ENCODE measurements around the gene FGF23.

FGF23 gene

GRCh38 chr12:4366090-4366489 is 13.4 kb downstream of the FGF23 start:
- DNase-seq (ENCODE audit: insufficient read length, low spot score) (no peak), FAIRE-seq (no peak)

GRCh38 chr12:4356041-4356327 is 23.5 kb downstream of the FGF23 start:
- peak; percentile 90 for FAIRE-seq
- no peak for DNase-seq (ENCODE audit: insufficient read length, low spot score)
- TF ChIP-seq TAF1 (IDR thresholded peaks at IDR 0.05; ENCODE audit: low read depth, low read length) (no peak), SPI1 (IDR thresholded peaks at IDR 0.05; ENCODE audit: low read depth, low read length) (no peak), POLR2AphosphoS5 (IDR thresholded peaks at IDR 0.05; ENCODE audit: low read depth, low read length) (peak; percentile 35; the same call in 1 of the 2 replicates), PAX5 (IDR thresholded peaks at IDR 0.05; ENCODE audit: insufficient read depth, low read length, severe bottlenecking) (no peak), POU2F2 (IDR thresholded peaks at IDR 0.05; ENCODE audit: low read depth, low read length) (no peak), POLR2A (IDR thresholded peaks at IDR 0.05; ENCODE audit: low read depth, low read length) (peak; percentile 58; the same call in 1 of the 2 replicates)

More at GRCh38 chr12:4366090-4366489, 13.4 kb downstream of the FGF23 start:
- no peak for TF ChIP-seq POU2F2 (IDR thresholded peaks at IDR 0.05; ENCODE audit: low read depth, low read length)
- TF ChIP-seq TAF1 (IDR thresholded peaks at IDR 0.05; ENCODE audit: low read depth, low read length), result no peak
- no peak for TF ChIP-seq POLR2A (IDR thresholded peaks at IDR 0.05; ENCODE audit: low read depth, low read length)

- TF ChIP-seq PAX5 (IDR thresholded peaks at IDR 0.05; ENCODE audit: insufficient read depth, low read length, severe bottlenecking) (no peak), POU2F2 (IDR thresholded peaks at IDR 0.05; ENCODE audit: low read depth, low read length) (no peak), POLR2AphosphoS5 (IDR thresholded peaks at IDR 0.05; ENCODE audit: low read depth, low read length) (peak; percentile 88; the same call in 1 of the 2 replicates), POLR2A (IDR thresholded peaks at IDR 0.05; ENCODE audit: low read depth, low read length) (no peak), SPI1 (IDR thresholded peaks at IDR 0.05; ENCODE audit: low read depth, low read length) (no peak)
- FAIRE-seq (no peak), DNase-seq (ENCODE audit: insufficient read length, low spot score) (no peak)
Observed at GRCh38 chr12:4355156-4356040, 24.1 kb downstream of the FGF23 start.

- TF ChIP-seq SPI1 (IDR thresholded peaks at IDR 0.05; ENCODE audit: low read depth, low read length) (no peak), TAF1 (IDR thresholded peaks at IDR 0.05; ENCODE audit: low read depth, low read length) (no peak), POU2F2 (IDR thresholded peaks at IDR 0.05; ENCODE audit: low read depth, low read length) (no peak), PAX5 (IDR thresholded peaks at IDR 0.05; ENCODE audit: insufficient read depth, low read length, severe bottlenecking) (no peak), POLR2A (IDR thresholded peaks at IDR 0.05; ENCODE audit: low read depth, low read length) (no peak; the same call in 1 of the 2 replicates), POLR2AphosphoS5 (IDR thresholded peaks at IDR 0.05; ENCODE audit: low read depth, low read length) (no peak)
- DNase-seq (ENCODE audit: insufficient read length, low spot score) (no peak), FAIRE-seq (peak; percentile 75)
Observed at GRCh38 chr12:4353785-4354208, 25.7 kb downstream of the FGF23 start.

GRCh38 chr12:4346931-4347330 is 32.6 kb downstream of the FGF23 start:
- FAIRE-seq (no peak), DNase-seq (ENCODE audit: insufficient read length, low spot score) (no peak)
- TF ChIP-seq POU2F2 (IDR thresholded peaks at IDR 0.05; ENCODE audit: low read depth, low read length) (no peak), POLR2AphosphoS5 (IDR thresholded peaks at IDR 0.05; ENCODE audit: low read depth, low read length) (no peak), SPI1 (IDR thresholded peaks at IDR 0.05; ENCODE audit: low read depth, low read length) (no peak), TAF1 (IDR thresholded peaks at IDR 0.05; ENCODE audit: low read depth, low read length) (no peak), PAX5 (IDR thresholded peaks at IDR 0.05; ENCODE audit: insufficient read depth, low read length, severe bottlenecking) (no peak), POLR2A (IDR thresholded peaks at IDR 0.05; ENCODE audit: low read depth, low read length) (no peak)

- DNase-seq (ENCODE audit: insufficient read length, low spot score) (no peak), FAIRE-seq (no peak)
- TF ChIP-seq POLR2A (IDR thresholded peaks at IDR 0.05; ENCODE audit: low read depth, low read length), result no peak
- no peak for TF ChIP-seq POLR2AphosphoS5 (IDR thresholded peaks at IDR 0.05; ENCODE audit: low read depth, low read length)
- no peak for TF ChIP-seq POU2F2 (IDR thresholded peaks at IDR 0.05; ENCODE audit: low read depth, low read length)
- no peak for TF ChIP-seq PAX5 (IDR thresholded peaks at IDR 0.05; ENCODE audit: insufficient read depth, low read length, severe bottlenecking)
- TF ChIP-seq TAF1 (IDR thresholded peaks at IDR 0.05; ENCODE audit: low read depth, low read length), result no peak
- no peak for TF ChIP-seq SPI1 (IDR thresholded peaks at IDR 0.05; ENCODE audit: low read depth, low read length)
Observed at GRCh38 chr12:4331842-4332241, 47.7 kb downstream of the FGF23 start.

- no peak for FAIRE-seq
- no peak for TF ChIP-seq PAX5 (IDR thresholded peaks at IDR 0.05; ENCODE audit: insufficient read depth, low read length, severe bottlenecking)
- no peak for TF ChIP-seq SPI1 (IDR thresholded peaks at IDR 0.05; ENCODE audit: low read depth, low read length)
- TF ChIP-seq POU2F2 (IDR thresholded peaks at IDR 0.05; ENCODE audit: low read depth, low read length), result no peak
- no peak for TF ChIP-seq POLR2A (IDR thresholded peaks at IDR 0.05; ENCODE audit: low read depth, low read length)
- no peak for TF ChIP-seq TAF1 (IDR thresholded peaks at IDR 0.05; ENCODE audit: low read depth, low read length)
- TF ChIP-seq POLR2AphosphoS5 (IDR thresholded peaks at IDR 0.05; ENCODE audit: low read depth, low read length), result no peak
- DNase-seq (ENCODE audit: insufficient read length, low spot score), result no peak
Observed at GRCh38 chr12:4331221-4331620, 48.3 kb downstream of the FGF23 start.

- TF ChIP-seq SPI1 (IDR thresholded peaks at IDR 0.05; ENCODE audit: low read depth, low read length), result no peak
- no peak for TF ChIP-seq POU2F2 (IDR thresholded peaks at IDR 0.05; ENCODE audit: low read depth, low read length)
- TF ChIP-seq PAX5 (IDR thresholded peaks at IDR 0.05; ENCODE audit: insufficient read depth, low read length, severe bottlenecking), result no peak
- no peak for TF ChIP-seq TAF1 (IDR thresholded peaks at IDR 0.05; ENCODE audit: low read depth, low read length)
- TF ChIP-seq POLR2AphosphoS5 (IDR thresholded peaks at IDR 0.05; ENCODE audit: low read depth, low read length), result no peak
- no peak for TF ChIP-seq POLR2A (IDR thresholded peaks at IDR 0.05; ENCODE audit: low read depth, low read length)
- DNase-seq (ENCODE audit: insufficient read length, low spot score) (no peak), FAIRE-seq (no peak)
Observed at GRCh38 chr12:4330203-4330602, 49.3 kb downstream of the FGF23 start.

- TF ChIP-seq TAF1 (IDR thresholded peaks at IDR 0.05; ENCODE audit: low read depth, low read length) (no peak), POLR2A (IDR thresholded peaks at IDR 0.05; ENCODE audit: low read depth, low read length) (no peak), POLR2AphosphoS5 (IDR thresholded peaks at IDR 0.05; ENCODE audit: low read depth, low read length) (no peak), POU2F2 (IDR thresholded peaks at IDR 0.05; ENCODE audit: low read depth, low read length) (no peak), SPI1 (IDR thresholded peaks at IDR 0.05; ENCODE audit: low read depth, low read length) (no peak), PAX5 (IDR thresholded peaks at IDR 0.05; ENCODE audit: insufficient read depth, low read length, severe bottlenecking) (no peak)
- DNase-seq (ENCODE audit: insufficient read length, low spot score), result no peak
- no peak for FAIRE-seq
Observed at GRCh38 chr12:4327293-4327692, 52.2 kb downstream of the FGF23 start.

All from GM12891 (cell line).